IMR-90 (cell line): ENCODE measurements around the gene SYT2.

ENCODE experiments used
- CEBPB ChIP-seq: IDR thresholded peaks from 2 replicates; pipeline ENCODE4 v1.6.1; 2012; ENCODE audit warnings: low read depth, low read length, improper control_type of control experiment
- CTCF ChIP-seq: conservative IDR thresholded peaks from 2 replicates; pipeline ENCODE4 v1.5.1; 2012; ENCODE audit warnings: mild to moderate bottlenecking, low read depth, low read length, improper control_type of control experiment
- MAZ ChIP-seq: IDR thresholded peaks from 2 replicates; pipeline ENCODE4 v1.6.1; 2012; ENCODE audit warnings: low read depth, mild to moderate bottlenecking, low read length, improper control_type of control experiment, moderate library complexity, borderline replicate concordance
- POLR2A ChIP-seq: IDR thresholded peaks from 2 replicates; pipeline ENCODE4 v1.6.1; 2012; ENCODE audit warnings: mild to moderate bottlenecking, low read depth, low read length
- RAD21 ChIP-seq: IDR thresholded peaks from 2 replicates; pipeline ENCODE4 v1.6.1; 2012; ENCODE audit warnings: low read length, improper control_type of control experiment
- RFX5 ChIP-seq: IDR thresholded peaks from 2 replicates; pipeline ENCODE4 v1.8.0; 2012; ENCODE audit warnings: low read depth, mild to moderate bottlenecking, low read length, moderate library complexity
- SMC3 ChIP-seq: fragments of 150-350 bp; IDR thresholded peaks from 2 replicates; pipeline ENCODE4 v1.6.1; 2016; ENCODE audit warnings: low read depth, mild to moderate bottlenecking, antibody characterized with exemption, low read length, moderate library complexity
- TF ChIP-seq, protein P1 (sequence below): fragments of 150-350 bp; IDR thresholded peaks from 2 replicates; pipeline ENCODE4 v1.6.1; 2016; ENCODE audit warnings: low read depth, mild to moderate bottlenecking, low read length, moderate library complexity, borderline replicate concordance

GRCh38 chr1:202709276-202710041 lies 795 bp downstream of the SYT2 start:
- no peak for TF ChIP-seq CTCF
- TF ChIP-seq CEBPB = no peak
- TF ChIP-seq RFX5 = no peak
- no peak for TF ChIP-seq RAD21
- no peak for TF ChIP-seq SMC3
- no peak for TF ChIP-seq MAZ
- TF ChIP-seq, protein P1, sequence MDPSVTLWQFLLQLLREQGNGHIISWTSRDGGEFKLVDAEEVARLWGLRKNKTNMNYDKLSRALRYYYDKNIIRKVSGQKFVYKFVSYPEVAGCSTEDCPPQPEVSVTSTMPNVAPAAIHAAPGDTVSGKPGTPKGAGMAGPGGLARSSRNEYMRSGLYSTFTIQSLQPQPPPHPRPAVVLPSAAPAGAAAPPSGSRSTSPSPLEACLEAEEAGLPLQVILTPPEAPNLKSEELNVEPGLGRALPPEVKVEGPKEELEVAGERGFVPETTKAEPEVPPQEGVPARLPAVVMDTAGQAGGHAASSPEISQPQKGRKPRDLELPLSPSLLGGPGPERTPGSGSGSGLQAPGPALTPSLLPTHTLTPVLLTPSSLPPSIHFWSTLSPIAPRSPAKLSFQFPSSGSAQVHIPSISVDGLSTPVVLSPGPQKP = no peak
- no peak for TF ChIP-seq POLR2A
